ENCODE measurements around the gene HSF4. TPM values are rescaled to one million over a fixed set of nuclear protein-coding genes. Genes with fewer than 3 reads are reported as not detected.

The HSF4 gene
- total RNA-seq, 1 experiment from 2014 or later: 1.2 TPM

DNA sequence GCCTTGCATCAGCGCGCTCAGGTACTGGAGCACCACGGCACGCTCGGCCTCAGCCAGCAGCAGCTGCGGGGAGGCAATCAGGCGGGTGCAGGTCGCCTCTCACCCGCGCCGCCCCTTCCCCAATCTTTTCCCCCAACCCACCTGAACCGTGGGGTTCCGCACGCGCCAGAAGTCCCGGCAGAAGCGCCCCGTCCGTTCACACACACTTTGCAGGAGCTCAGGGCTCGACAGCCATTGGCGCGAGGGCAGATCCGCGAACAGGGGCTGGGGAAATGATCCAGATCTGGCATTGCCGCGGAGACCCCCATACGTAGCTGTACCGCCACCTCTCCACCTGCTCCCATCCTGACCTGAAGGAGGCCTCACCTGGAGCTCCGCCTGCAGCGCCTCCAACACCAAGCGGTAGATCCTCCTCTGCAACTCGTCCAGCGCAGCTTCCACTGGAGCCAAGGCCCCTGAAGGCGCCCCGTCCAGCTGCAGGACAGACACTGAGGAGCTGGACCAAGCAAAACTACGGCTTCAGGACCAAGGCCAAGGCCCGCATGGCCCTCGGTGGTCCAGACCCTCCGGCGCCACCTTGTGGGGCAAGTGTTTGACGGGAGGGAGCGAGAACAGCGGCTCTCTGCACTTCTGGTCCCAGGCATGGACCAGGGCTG, 20.6 kb downstream of the HSF4 start:
- Histone ChIP-seq H2AFZ (ENCODE audit: low read length) (no peak overlapping the region), H2BK5ac (ENCODE audit: insufficient read length, low read length) (no peak overlapping the region), H4K8ac (replicated peaks; ENCODE audit: insufficient read length, low read depth, low read length) (no peak overlapping the region), H3T11ph (ENCODE audit: low read length) (no peak overlapping the region), H3K18ac (ENCODE audit: insufficient read length, low read depth, low read length) (no peak overlapping the region), H3K27ac (ENCODE audit: insufficient read length, low read depth, low read length) (no peak overlapping the region), H3K23ac (ENCODE audit: insufficient read length, low read depth, low read length) (no peak overlapping the region), H4K91ac (ENCODE audit: insufficient read length, low read depth, low read length) (no peak overlapping the region), H3K27me3 (ENCODE audit: insufficient read depth, low read length) (peaks cover 4% of the 10 kb centered on the region; the same call in 1 of the 2 replicates), H3K23me2 (ENCODE audit: insufficient read length, low read depth, low read length, poor library complexity, severe bottlenecking) (peaks cover 12% of the 10 kb centered on the region), H3K4ac (ENCODE audit: low read depth, low read length) (no peak overlapping the region), H2AK5ac (ENCODE audit: insufficient read length, low read length) (no peak overlapping the region), H3K9me3 (ENCODE audit: control insufficient read depth, low read depth, low read length) (no peaks in the 10 kb centered on the region), H4K5ac (ENCODE audit: insufficient read length, low read depth, low read length) (no peak overlapping the region), H2BK15ac (ENCODE audit: low read depth, low read length) (no peak overlapping the region), H2BK120ac (ENCODE audit: low read depth, low read length, poor library complexity, severe bottlenecking) (no peak overlapping the region), H3K9ac (ENCODE audit: extremely low read depth, insufficient read length, low read length) (no peak overlapping the region), H3K4me2 (ENCODE audit: insufficient read depth, insufficient read length, low read length) (peak overlapping the region; percentile 72), H3K79me2 (ENCODE audit: insufficient read depth, low read length) (no peaks in the 10 kb centered on the region), H4K20me1 (ENCODE audit: control insufficient read depth, insufficient read depth, insufficient read length) (no peaks in the 10 kb centered on the region), H2BK12ac (ENCODE audit: insufficient read length, low read depth, low read length) (no peak overlapping the region), H3K14ac (ENCODE audit: insufficient read depth, low read length) (no peak overlapping the region), H3K56ac (ENCODE audit: insufficient read length, low read depth, low read length) (no peak overlapping the region), H3K4me1 (ENCODE audit: insufficient read depth, low read length) (peaks cover 6% of the 10 kb centered on the region; the same call in 1 of the 2 replicates), H3K79me1 (ENCODE audit: insufficient read depth, low read depth, low read length, poor library complexity, severe bottlenecking) (no peaks in the 10 kb centered on the region), H2BK20ac (ENCODE audit: low read depth, low read length, poor library complexity, severe bottlenecking) (no peak overlapping the region)
- WGBS (ENCODE audit: extremely low coverage, insufficient read length, low lambda C conversion rate): no CpG with 5 or more reads among the region's 43 CpGs
- H3K27ac Mint-ChIP-seq: no peak overlapping the region
- peak overlapping the region; percentile 63 to 81 for H3K4me3 Mint-ChIP-seq
- TF ChIP-seq, protein P1, sequence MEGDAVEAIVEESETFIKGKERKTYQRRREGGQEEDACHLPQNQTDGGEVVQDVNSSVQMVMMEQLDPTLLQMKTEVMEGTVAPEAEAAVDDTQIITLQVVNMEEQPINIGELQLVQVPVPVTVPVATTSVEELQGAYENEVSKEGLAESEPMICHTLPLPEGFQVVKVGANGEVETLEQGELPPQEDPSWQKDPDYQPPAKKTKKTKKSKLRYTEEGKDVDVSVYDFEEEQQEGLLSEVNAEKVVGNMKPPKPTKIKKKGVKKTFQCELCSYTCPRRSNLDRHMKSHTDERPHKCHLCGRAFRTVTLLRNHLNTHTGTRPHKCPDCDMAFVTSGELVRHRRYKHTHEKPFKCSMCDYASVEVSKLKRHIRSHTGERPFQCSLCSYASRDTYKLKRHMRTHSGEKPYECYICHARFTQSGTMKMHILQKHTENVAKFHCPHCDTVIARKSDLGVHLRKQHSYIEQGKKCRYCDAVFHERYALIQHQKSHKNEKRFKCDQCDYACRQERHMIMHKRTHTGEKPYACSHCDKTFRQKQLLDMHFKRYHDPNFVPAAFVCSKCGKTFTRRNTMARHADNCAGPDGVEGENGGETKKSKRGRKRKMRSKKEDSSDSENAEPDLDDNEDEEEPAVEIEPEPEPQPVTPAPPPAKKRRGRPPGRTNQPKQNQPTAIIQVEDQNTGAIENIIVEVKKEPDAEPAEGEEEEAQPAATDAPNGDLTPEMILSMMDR (conservative IDR thresholded peaks at IDR 0.05): peak; percentile 87
- H3K36me3 Mint-ChIP-seq (ENCODE audit: insufficient read depth in 1 of 3, low read depth in 3 of 3): no peaks in the 10 kb centered on the region
- peak; percentile 96 for DNase-seq
- peaks cover 29% of the 10 kb centered on the region for H3K27me3 Mint-ChIP-seq (ENCODE audit: low read depth)
- no peaks in the 10 kb centered on the region; a peak in 1 of 5 replicates for H3K9me3 Mint-ChIP-seq
- H3K4me1 Mint-ChIP-seq: peaks cover 12 to 17% of the 10 kb centered on the region in 2 experiments

Data from H9 (cell line).